GM19035 (cell line): ENCODE results near the gene METTL16.
"Not testable (repeated sequence)": the region's sequence is repeated elsewhere in the genome, so short reads cannot be mapped to it uniquely, and the experiment has no call there.

Experiments used
- ATAC-seq: cut with Tn5 transposase; IDR thresholded peaks from one replicate; pipeline ENCODE4 v1.9.1; 2021; ENCODE audit not compliant: unreplicated experiment

METTL16 gene

GRCh38 chr17:2503627-2504026, 8.1 kb downstream of the METTL16 start:
- no peak for ATAC-seq

- ATAC-seq: no peak
These were observed 8.7 kb downstream of the METTL16 start for GRCh38 chr17:2502871-2503580.

GRCh38 chr17:2500446-2500845, 11.2 kb downstream of the METTL16 start:
- ATAC-seq: no peak

- ATAC-seq: not testable (repeated sequence)
These were observed 22.4 kb downstream of the METTL16 start for GRCh38 chr17:2489286-2489685.

GRCh38 chr17:2487306-2487705, 24.4 kb downstream of the METTL16 start:
- no peak for ATAC-seq

GRCh38 chr17:2486709-2487108, 25.0 kb downstream of the METTL16 start:
- not testable (repeated sequence) for ATAC-seq

- ATAC-seq: no peak
These were observed 25.7 kb downstream of the METTL16 start for GRCh38 chr17:2485970-2486369.

- ATAC-seq: no peak
These were observed 26.1 kb downstream of the METTL16 start for GRCh38 chr17:2485543-2485942.

- no peak for ATAC-seq
These were observed 26.8 kb downstream of the METTL16 start for GRCh38 chr17:2484876-2485275.

- no peak for ATAC-seq
These were observed 28.6 kb downstream of the METTL16 start for GRCh38 chr17:2483084-2483483.

- ATAC-seq: no peak
These were observed 29.5 kb downstream of the METTL16 start for GRCh38 chr17:2482218-2482617.

- no peak for ATAC-seq
These were observed 29.9 kb downstream of the METTL16 start for GRCh38 chr17:2481760-2482159.

GRCh38 chr17:2478458-2478857, 33.2 kb downstream of the METTL16 start:
- ATAC-seq: no peak

GRCh38 chr17:2475056-2475455, 36.6 kb downstream of the METTL16 start:
- no peak for ATAC-seq

GRCh38 chr17:2474371-2474770, 37.3 kb downstream of the METTL16 start:
- ATAC-seq: no peak

GRCh38 chr17:2468270-2468669, 43.4 kb downstream of the METTL16 start:
- ATAC-seq: no peak

GRCh38 chr17:2466931-2467330, 44.8 kb downstream of the METTL16 start:
- ATAC-seq: no peak

- ATAC-seq: no peak
These were observed 49.2 kb downstream of the METTL16 start for GRCh38 chr17:2462481-2462880.

GRCh38 chr17:2459917-2460271, 51.8 kb downstream of the METTL16 start:
- no peak for ATAC-seq

- ATAC-seq: no peak
These were observed 53.8 kb downstream of the METTL16 start for GRCh38 chr17:2457913-2458312.

- no peak for ATAC-seq
These were observed 55.2 kb downstream of the METTL16 start for GRCh38 chr17:2456475-2456874.

- no peak for ATAC-seq
These were observed 55.7 kb downstream of the METTL16 start for GRCh38 chr17:2455956-2456355.

GRCh38 chr17:2453866-2454265, 57.8 kb downstream of the METTL16 start:
- no peak for ATAC-seq
